Eye (tissue), 1 donor: ENCODE data around the gene TRAM2.

Experiments used
- DNase-seq: peaks from one replicate; pipeline ENCODE4 v3.0.0-alpha.2; 2015

The TRAM2 gene, protein sequence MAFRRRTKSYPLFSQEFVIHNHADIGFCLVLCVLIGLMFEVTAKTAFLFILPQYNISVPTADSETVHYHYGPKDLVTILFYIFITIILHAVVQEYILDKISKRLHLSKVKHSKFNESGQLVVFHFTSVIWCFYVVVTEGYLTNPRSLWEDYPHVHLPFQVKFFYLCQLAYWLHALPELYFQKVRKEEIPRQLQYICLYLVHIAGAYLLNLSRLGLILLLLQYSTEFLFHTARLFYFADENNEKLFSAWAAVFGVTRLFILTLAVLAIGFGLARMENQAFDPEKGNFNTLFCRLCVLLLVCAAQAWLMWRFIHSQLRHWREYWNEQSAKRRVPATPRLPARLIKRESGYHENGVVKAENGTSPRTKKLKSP

DNA sequence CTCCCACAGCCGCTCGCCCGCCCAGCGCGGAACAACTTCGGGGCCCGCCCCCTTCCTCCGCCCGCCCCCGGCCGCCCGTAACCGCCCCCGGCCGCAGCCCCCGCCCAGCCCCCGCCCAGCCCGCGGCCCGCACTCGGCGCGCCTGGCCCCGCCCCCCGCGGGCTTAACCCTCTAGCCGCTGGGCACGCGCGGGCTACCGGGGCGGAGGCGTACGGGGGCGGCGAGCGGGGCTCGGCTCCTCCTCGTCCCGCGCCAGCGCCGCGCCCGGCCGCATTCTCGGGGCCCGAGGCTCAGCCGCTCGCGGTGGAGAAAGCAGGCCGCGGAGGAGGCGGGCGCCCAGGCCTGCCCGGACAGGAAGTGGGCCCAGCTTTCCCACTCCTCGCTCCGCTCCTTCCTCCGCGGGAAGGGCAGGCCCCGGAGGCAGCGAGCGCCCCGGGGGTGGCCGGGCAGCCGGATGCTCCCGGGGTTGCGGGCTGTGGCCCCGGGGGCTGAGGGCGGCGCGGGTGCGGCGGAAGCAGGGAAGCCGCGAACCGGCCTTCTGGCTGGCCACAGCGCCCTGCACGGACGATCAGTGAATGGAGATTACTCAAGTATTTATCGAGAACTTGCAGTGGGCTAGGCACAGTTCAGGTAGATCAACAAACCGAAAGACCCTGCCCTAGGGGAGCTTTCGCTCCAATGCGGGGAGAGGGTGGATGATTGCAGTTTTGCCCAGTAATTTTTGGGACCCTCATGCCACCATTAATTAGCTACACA lies at the start of gene TRAM2:
Gene TRAM2, minus strand, starts transcription at position 39 of the 756 bp plus-strand sequence. CDS start 145 bp downstream, outside the sequence.
- DNase-seq: peak; percentile 93

DNA sequence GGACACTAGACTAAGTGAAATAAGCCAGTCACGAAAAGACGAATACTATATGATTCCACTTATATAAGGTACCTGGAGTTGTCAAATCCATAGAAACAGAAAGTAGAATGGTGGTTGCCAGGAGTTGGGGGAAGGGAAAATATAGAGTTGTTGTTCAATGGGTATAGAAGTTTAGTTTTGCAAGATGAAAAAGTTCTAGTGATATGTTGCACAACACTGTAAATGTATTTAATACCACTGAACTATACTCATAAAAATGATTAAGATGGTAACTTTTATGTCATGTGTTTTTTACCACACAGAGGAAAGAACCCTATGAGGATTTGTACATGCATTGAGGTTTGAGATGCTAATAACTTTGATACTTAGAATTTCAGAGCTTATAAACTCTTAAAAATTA lies 46.0 kb upstream of the TRAM2 start:
- DNase-seq: no peak

DNA sequence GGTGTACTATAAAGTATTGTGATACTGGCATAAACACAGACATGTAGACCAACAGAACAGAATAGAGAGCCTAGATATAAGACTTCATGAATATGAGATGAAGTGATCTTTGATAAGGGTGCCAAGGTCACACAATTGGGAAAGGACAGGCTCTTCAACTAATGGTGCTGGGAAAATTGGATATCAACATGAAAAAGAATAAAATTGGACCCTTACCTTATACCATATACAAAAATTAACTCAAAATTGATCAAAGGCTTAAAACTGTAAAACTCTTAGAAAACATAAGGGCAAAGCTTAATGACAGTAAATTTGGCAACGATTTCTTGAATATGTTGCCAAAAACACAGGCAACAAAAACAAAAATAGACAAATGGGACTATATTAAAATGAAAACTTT lies 44.8 kb upstream of the TRAM2 start:
- DNase-seq: no peak

DNA sequence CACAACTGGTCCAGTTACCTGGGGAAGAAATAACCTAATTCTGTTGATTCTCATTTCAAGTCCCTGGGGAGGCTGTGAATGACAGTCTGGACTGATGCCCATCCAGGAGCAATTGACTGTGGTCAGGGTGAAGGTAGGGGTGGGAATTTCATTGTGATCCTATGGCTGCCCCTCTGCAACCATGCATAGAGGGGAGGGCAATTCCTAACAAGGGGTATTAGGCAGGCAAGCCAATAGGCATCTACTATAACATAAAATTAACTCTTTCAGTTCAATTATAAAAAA lies 44.0 kb upstream of the TRAM2 start:
- no peak for DNase-seq

DNA sequence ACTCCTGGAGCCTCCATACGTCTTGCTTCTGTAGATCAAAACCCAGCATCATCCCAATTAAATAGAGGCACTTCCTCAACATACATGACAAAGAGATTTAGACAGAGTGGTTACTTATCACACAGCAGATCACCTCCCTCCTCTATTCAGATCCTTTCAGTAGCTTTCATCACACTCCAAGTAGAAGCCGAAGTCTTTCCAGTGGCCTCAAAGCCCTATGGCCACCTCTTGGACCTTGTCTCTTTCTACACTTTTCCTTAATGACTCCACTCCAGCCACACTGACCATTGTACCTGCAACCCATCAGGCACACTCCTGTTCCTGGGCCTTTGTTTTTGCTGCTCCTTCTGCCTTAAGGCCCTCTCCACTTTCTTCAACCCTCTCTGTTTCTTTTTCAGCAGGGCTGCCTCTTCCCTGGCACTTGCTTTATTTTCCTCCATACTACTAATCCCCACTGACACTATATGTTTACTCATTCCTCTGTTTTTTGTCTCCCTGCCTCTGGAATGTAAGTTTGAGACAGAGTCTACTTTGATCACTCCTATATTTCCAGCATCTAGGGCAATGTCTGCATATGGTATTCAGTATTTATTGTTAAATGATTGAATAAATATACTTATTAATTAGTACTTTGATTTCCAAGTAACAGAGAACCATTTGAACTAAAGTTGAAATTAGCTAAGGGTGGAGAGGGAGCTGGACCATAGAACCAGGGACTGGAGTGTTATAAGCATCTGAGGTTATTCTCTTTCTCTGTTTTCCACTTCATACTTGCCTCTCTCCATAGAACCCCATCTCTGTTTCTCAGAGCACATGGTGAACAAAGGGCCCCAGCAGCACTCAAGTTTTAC lies 43.4 kb upstream of the TRAM2 start:
- no peak for DNase-seq

DNA sequence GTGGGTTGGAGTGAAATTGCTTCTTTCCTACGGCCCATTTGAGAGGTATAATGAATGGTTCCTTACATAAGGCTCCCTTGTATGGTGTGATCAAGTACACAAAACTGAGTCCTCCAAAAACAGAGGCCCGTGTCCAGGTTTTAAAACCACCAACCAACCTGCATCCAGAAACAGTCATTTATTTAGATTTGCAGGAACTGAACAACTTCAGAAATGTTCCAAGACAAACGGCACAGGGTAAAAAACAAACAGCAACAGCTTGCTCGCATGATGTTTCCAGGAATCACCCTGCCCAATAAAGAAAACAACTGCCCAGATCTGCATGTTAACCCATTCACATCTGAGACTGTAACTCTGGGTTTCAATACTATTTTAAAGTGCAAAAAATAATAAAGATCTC lies 40.2 kb upstream of the TRAM2 start:
- no peak for DNase-seq

DNA sequence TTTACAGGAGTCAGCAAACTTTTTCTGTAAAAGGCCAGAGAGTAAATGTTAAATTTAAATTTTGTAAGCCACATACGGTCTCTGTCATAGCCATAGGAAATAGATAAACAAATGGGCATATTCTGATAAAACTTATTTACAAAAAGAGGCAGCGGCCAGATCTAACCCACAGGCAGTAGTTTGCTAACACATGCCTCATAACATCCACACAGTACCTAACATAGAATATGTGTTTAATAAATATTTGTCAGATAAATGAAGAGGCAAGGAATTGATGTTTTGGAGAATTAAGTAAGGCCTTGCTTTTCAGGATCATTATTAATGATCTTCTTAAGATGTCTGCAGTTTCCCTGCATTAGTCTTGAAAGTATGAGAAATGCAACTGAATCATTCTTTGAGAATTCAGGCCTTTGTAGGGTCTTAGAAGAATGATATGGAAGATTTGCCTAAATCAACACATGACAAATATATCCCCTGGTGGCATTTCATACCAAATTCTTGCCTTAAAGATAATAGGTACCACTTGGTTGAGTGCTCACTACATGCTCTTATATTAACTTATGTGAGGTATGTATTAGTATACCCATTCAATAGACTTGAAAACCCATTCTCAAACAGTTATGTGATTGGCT lies 39.3 kb upstream of the TRAM2 start:
- no peak for DNase-seq

DNA sequence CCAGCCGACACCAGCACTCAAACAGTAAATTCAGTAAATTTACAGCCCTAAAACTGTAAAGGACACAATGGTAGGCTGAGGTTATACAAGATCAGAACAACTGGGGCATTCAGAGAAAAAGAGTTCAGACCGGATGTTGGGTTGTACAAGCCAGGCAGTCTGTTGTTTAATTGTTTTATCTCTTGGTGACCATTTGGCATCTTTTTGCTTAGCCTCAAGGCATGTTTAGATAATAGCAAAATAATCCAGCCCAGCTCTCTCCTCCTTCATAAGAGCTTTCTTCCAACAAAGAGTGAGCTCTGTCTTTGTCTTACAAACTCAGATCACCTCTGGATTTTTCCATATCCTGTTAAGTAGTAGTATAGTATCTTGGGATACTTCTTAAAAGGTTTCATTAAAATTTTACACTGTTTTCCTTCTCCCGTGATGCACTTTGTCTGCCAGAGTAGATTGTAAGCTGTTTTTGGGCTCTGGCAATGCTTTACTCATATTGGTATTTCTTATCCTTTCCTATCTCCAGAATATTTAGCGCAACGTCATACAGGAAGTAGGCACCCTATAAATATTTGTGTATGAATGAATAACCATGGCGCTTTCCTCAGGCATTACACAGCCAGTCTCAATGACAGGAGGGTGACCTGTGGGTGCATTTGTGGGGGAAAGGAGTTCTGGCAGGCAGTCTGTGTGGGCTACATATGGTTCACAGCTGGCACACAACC lies 35.6 kb upstream of the TRAM2 start:
- no peak for DNase-seq

DNA sequence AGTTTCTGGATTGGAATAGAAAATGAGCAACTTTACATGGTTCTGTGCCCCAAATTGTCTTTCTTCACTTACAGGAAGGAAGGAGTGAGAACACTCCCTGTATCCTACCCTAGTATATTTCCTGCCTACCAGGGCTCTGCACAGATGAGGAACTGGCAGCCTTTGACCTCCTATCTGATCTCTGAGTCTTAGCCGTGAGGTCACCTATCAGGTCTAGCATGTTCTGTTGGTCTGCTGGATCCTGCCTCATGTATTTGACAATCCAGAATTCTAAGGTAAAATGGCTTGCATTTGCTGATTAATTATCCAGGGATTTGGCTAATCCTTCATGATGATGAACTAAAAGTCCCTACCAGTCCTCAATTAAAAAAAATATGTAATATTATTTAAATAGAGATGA lies 35.0 kb upstream of the TRAM2 start:
- DNase-seq: no peak

DNA sequence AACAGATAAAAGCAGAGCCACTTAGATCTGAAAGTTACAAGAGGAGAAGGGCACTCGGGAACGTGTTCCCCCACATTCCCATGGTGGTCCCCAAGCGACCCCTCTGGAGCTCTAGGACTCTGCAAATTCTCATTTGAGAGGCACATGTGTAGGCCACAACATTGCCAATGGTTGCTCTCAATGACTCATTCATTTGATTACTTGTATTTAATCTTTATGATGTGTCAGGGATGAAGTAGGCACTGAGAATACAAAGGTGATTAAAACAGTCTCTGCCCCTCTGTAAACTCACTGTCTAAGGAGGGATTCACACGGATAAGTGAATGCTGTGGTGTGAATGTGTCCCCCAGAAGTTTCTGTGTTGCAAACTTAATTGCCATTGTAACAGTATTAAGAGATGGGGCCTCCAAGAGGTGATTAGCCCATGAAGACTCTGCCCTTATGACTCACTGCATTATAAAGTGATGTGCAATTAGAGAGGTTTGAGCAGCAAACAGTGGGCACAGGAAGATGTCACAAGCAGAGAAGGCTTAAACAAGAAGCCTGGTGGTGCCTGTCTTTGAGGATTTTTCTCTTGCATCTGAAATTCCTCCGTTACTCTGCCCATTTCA lies 34.0 kb upstream of the TRAM2 start:
- DNase-seq: no peak

DNA sequence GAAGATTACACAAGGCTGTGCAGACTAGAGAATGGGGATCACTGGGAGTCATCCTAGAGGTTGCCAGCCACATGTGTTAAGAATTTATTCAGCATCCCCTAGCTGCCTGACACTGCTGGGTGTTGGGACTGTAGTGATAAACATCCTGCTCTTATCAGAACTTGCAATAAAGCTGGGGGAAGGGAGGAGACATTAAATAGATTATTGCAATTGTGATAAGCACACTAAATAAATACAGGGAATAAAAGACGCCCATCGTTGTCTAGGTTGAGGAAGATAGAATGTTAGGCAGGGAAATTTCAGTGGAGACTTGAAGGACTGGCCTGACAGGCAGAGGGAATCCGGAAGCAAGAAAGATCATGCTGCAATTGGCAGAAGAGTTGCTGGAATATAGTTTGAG lies 33.2 kb upstream of the TRAM2 start:
- DNase-seq: no peak

DNA sequence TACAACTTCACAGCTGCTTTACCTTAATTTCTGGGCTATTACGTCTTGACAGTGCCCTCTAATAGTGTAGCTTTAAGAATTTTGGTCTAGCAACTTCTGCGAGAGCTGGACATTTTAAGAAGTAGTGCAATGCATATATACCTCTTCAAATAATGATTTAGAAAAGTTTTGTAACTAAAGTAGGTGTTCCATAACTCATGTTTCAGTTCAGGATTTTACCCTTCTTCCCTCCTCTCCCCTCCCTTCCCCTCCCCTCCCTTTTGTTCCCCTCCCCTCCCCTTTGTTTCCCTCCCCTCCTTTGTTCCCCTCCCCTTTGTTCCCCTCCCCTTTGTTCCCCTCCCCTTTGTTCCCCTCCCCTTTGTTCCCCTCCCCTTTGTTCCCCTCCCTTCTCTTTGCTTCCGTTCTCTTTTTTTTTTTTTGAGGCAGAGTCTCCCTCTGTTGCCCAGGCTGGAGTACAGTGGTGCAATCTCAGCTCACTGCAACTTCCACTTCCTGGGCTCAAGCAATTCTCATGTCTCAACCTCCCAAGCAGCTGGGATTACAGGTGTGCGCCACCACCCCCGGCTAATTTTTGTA lies 28.8 kb upstream of the TRAM2 start:
- DNase-seq: no peak

DNA sequence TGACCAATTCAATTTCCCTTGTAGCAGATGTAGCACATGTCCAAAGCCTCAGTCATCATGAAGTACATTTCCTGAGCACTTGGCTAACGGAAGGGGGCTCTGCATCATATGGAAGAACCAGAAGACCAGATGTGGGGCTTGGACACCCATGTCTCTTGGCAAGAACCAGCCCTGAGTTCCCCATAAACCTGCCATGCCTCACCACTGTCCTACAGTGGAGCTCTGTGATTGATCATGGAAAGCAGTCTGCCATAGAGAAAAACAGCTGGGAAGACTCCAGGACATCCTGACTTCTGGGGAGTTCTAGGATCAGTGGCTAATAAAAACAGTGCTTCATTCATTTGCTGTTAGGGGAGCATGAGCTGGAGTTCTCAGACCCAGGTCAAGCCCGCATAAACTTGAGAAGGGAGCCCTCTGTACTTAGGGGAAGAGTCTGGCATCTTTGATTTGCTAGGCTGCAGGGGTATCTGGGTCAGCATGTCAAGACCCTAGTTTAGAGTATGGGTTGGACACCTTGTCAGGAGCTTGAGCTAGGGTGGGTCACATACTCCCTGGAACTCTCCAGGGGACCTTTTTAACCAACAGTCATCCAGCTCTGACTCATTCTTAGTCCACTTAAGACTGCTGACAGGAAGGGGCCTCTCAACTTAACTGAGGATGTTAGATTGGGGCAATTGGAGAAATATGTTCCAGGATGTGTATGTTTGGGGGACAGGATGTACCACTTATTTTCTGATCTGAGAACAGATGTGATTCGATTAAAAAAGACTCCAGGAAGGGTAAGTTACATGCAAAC lies 26.3 kb upstream of the TRAM2 start:
- DNase-seq: no peak

DNA sequence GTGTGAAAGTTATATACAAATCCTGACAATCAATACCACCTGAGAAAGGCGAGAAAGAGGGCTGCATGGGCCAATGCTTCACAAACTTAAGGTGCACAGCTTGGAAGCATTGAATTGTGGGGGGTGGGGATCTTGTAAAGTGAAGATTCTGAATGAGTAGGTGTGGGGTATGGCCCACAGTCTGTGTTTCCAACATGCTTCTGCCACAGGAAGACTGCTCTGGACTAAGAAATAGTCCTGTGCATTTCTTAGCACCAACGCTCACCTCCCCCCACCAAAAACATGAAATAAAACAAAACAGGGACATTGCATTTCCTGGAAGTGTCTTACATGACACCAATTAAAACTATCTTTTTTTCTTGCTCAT lies 21.9 kb upstream of the TRAM2 start:
- DNase-seq: no peak

DNA sequence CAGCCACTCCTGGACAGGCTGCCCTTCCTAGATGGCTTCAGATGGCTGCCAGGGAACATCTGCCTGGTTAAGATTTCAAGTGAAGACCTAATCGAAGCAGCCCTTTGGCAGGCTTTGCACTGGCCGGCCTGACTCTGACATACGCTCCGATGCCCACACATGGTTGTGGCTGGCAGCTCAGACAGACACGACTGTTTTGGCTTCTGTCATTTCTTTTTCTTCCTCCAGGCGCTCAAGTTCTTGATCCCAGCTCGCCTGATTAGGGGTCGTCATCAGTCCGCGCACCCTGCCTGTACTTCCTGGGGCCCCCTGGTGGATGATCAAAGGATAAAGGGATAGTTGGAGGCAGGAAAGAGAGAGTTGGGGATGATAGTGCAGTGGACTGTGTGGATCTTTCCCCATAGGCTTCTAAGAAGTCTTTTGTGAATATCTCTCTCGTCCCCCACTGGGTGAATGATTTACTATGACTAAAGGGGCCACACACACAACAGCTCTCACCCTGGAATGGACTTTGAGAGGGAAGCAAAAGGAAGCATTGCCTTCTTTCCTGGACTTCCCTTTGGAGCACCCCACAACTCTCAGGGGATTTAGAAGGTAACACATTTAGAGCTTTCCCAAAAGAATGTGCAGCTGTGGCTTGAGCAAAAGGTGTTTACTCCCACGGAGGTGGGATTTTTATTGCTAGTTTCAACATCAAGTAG lies 21.4 kb upstream of the TRAM2 start:
- peak; percentile 94 for DNase-seq

DNA sequence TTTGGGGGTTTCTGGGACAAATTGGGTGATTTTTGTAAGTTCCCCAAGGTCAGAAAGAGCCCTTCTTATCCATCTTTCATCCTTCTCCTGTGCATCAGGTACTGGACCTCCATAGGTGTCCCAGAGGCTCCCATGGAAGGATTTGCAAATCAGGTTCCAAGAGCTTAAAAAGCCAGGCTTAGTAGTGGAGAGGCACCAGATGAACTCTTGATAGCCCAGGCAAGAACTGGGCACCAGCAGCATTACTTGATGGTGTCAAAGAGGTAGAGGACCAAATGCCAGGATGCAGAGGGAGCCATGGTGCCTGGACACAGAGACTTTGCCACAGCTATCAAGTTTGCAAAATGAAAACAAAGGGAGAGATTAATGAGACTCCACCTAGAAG lies 20.9 kb upstream of the TRAM2 start:
- DNase-seq: no peak

DNA sequence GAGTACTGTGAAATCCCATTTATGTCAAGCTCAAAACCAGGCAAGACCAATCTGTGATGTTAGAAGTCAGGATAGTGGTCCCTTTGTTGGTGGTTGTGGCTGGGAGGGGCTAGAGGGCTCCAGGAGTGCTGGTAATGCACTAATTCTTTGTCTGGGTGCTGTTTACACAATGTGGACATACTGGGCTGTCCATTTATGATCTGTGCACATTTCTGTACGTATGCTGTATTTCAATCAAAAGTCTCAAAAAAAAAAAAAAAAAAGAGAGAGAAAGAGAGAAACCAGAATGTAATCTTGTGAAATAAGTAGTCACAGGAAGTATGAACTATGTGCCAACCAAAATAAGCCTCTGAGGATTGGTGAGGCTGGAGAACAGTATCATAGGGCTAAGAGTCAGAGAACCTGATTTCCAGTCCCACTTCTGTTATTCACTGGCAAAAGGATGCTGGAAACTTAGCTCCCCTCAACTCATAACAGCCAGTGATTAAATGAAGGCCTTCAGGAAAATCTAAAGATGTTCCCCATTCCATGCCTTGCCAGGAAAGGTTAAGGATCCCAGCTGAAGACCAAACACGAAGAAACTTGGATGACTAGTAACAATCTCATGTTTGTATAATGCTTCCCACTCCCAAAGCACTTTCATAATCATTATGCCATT lies 19.6 kb upstream of the TRAM2 start:
- no peak for DNase-seq

DNA sequence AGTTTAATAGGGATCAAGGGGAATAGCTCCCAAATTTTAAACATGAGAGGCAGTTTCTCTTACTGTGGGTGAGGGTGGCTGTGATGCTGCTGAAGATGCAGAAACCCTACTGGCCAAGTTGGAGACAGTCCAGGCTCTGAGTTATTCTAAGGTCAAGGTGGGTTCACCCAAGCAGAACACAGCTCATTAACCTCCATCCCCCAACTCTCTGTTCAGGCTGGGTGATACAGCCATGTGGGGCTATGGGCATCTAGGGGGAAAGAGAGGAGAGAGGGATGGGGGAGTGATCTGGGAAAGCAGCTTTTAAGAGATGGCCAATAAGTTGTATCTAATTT lies 18.9 kb upstream of the TRAM2 start:
- DNase-seq: peak; percentile 61

DNA sequence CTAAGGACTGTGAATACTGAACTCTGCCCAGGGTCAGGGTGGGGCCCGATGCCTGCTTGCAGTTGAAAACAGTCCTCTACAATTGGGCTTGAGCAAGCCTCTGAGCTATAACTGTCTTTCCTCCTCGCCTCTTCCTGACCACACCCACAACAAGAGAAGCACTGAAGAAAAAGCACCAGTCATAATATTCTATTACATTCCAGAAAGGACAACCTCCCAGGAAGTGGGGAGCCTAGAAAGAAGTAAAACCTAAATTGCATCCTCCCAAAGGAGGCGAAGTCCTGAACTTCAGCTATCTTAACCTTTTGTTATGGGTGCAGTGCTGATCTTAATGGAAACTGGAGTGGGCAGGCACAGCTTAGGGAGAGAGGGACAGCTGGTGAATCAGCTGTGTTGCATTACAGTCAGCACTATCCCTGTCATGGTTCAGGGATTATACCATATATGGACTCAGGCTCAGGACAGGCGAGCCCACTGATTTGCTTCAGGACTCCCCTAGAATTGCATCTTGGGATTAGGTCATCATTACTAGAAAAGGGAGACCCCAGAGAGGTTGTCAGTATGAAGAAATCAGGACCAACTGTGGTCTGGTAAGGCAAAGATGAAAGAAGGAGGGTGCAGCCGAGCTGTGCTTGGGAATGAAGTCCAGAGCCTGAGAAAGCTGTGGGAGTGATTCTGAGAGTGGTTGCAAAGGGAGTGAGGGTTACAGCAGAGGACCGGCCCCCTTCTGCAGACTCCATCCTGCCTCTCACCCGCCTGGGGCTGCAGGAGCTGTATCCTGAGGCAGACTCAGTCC lies 18.3 kb upstream of the TRAM2 start:
- peak; percentile 86 for DNase-seq
